ENCODE data around the gene ITGB6.

The ITGB6 gene

GRCh38 chr2:160108646-160109045 lies 91.4 kb downstream of the ITGB6 start:
- no peaks in the 10 kb centered on the region for H3F3A ChIP-seq (ENCODE audit: insufficient read depth, low read length)
- no peak overlapping the region for H3K4me2 ChIP-seq (ENCODE audit: low read length)
- H3K9ac ChIP-seq (ENCODE audit: low read length): no peak overlapping the region
- no peaks in the 10 kb centered on the region for H3K79me2 ChIP-seq (ENCODE audit: insufficient read depth, low read length)
- H3K27me3 ChIP-seq (ENCODE audit: insufficient read depth, low read length): no peaks in the 10 kb centered on the region
- no peaks in the 10 kb centered on the region for H3K9me3 ChIP-seq (ENCODE audit: low read length)
- H4K20me1 ChIP-seq (ENCODE audit: insufficient read depth, low read length): no peaks in the 10 kb centered on the region
- H3K9me2 ChIP-seq (ENCODE audit: low read depth, low read length): no peaks in the 10 kb centered on the region
- TF ChIP-seq EZH2 (IDR thresholded peaks at IDR 0.05; ENCODE audit: borderline replicate concordance, low read length) (no peak), CTCF (IDR thresholded peaks at IDR 0.05; ENCODE audit: low read length) (no peak)
- H3K27ac ChIP-seq (ENCODE audit: low read depth, low read length, poor library complexity, severe bottlenecking): no peak overlapping the region
- no peak overlapping the region for H3K4me3 ChIP-seq (ENCODE audit: low read depth, low read length, poor library complexity, severe bottlenecking)
- no peaks in the 10 kb centered on the region for H3K36me3 ChIP-seq (ENCODE audit: insufficient read depth, low read length)
- no peak overlapping the region for H2AFZ ChIP-seq (ENCODE audit: low read length)
- no peaks in the 10 kb centered on the region for H3K4me1 ChIP-seq (ENCODE audit: insufficient read depth, low read length, severe bottlenecking)

- Histone ChIP-seq H2AFZ (ENCODE audit: low read length) (no peak overlapping the region), H3K36me3 (ENCODE audit: insufficient read depth, low read length) (no peaks in the 10 kb centered on the region), H3K79me2 (ENCODE audit: insufficient read depth, low read length) (no peaks in the 10 kb centered on the region), H3K27me3 (ENCODE audit: insufficient read depth, low read length) (no peaks in the 10 kb centered on the region), H3K4me2 (ENCODE audit: low read length) (no peak overlapping the region), H3K27ac (ENCODE audit: low read depth, low read length, poor library complexity, severe bottlenecking) (no peak overlapping the region), H3K9me2 (ENCODE audit: low read depth, low read length) (no peaks in the 10 kb centered on the region), H4K20me1 (ENCODE audit: insufficient read depth, low read length) (no peaks in the 10 kb centered on the region), H3K9ac (ENCODE audit: low read length) (no peak overlapping the region), H3K9me3 (ENCODE audit: low read length) (no peaks in the 10 kb centered on the region), H3K4me3 (ENCODE audit: low read depth, low read length, poor library complexity, severe bottlenecking) (no peak overlapping the region), H3K4me1 (ENCODE audit: insufficient read depth, low read length, severe bottlenecking) (no peaks in the 10 kb centered on the region), H3F3A (ENCODE audit: insufficient read depth, low read length) (no peaks in the 10 kb centered on the region)
- no peak for TF ChIP-seq CTCF (IDR thresholded peaks at IDR 0.05; ENCODE audit: low read length)
- TF ChIP-seq EZH2 (IDR thresholded peaks at IDR 0.05; ENCODE audit: borderline replicate concordance, low read length): no peak
These were observed 94.7 kb downstream of the ITGB6 start for GRCh38 chr2:160105366-160105765.

- no peaks in the 10 kb centered on the region for H3K27me3 ChIP-seq (ENCODE audit: insufficient read depth, low read length)
- H3K36me3 ChIP-seq (ENCODE audit: insufficient read depth, low read length): no peaks in the 10 kb centered on the region
- H4K20me1 ChIP-seq (ENCODE audit: insufficient read depth, low read length): no peaks in the 10 kb centered on the region
- no peaks in the 10 kb centered on the region for H3K4me1 ChIP-seq (ENCODE audit: insufficient read depth, low read length, severe bottlenecking)
- no peaks in the 10 kb centered on the region for H3F3A ChIP-seq (ENCODE audit: insufficient read depth, low read length)
- no peak overlapping the region for H3K4me2 ChIP-seq (ENCODE audit: low read length)
- H3K4me3 ChIP-seq (ENCODE audit: low read depth, low read length, poor library complexity, severe bottlenecking): no peak overlapping the region
- no peaks in the 10 kb centered on the region for H3K9me2 ChIP-seq (ENCODE audit: low read depth, low read length)
- H3K9me3 ChIP-seq (ENCODE audit: low read length): no peaks in the 10 kb centered on the region
- H2AFZ ChIP-seq (ENCODE audit: low read length): no peak overlapping the region
- no peak overlapping the region for H3K9ac ChIP-seq (ENCODE audit: low read length)
- H3K27ac ChIP-seq (ENCODE audit: low read depth, low read length, poor library complexity, severe bottlenecking): no peak overlapping the region
- no peak for TF ChIP-seq CTCF (IDR thresholded peaks at IDR 0.05; ENCODE audit: low read length)
- TF ChIP-seq EZH2 (IDR thresholded peaks at IDR 0.05; ENCODE audit: borderline replicate concordance, low read length): no peak
- H3K79me2 ChIP-seq (ENCODE audit: insufficient read depth, low read length): no peaks in the 10 kb centered on the region
These were observed 96.0 kb downstream of the ITGB6 start for GRCh38 chr2:160104115-160104514.

Data from OCI-LY1 (cell line).